Esophagus mucosa (tissue), 1 donor: ENCODE data around the gene C4orf54. TPM values are rescaled to one million over a fixed set of nuclear protein-coding genes. Genes with fewer than 3 reads are reported as not detected.
A peak's percentile ranks its signal among the peaks of the same experiment; 100 is the strongest.

Source experiments
- ATAC-seq: fragments of 200-7000 bp; cut with Tn5 transposase; one replicate; pipeline ENCODE4 v1.9.1; 2020
- total RNA-seq: library from RNA; stranded (reverse); gene quantifications from one replicate; pipeline ENCODE4 v1.2.4, GENCODE V29; 2023
- donor health status: DM: yes; HTN: yes; CAD: no.

Gene C4orf54
- total RNA-seq, result not detected

DNA sequence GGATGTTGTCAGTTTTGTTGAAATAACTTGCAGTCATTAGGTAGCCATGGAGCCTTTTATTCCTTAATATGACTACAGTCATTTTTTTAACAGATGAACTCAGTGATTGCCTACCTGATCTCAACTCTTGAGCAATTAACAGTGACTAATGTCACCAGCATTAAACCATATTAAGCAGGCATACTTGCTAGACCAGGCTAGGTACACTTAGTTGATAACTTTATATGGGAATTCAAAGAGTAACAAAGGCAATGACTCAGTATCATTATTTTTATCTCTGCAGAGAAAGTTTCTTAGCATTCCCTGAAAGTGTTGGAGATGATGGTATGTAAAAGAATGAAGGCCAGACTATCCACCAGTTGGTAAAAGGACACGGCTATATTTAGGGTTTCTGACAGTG, at the start of gene C4orf54:
TSS of gene C4orf54 (minus strand) at position 31 of the 400 bp plus-strand sequence. CDS start 3,180 bp downstream, outside the sequence.
- peak; percentile 97 for ATAC-seq

GRCh38 chr4:99705891-99706290, 48.3 kb upstream of the C4orf54 start:
- no peak for ATAC-seq

DNA sequence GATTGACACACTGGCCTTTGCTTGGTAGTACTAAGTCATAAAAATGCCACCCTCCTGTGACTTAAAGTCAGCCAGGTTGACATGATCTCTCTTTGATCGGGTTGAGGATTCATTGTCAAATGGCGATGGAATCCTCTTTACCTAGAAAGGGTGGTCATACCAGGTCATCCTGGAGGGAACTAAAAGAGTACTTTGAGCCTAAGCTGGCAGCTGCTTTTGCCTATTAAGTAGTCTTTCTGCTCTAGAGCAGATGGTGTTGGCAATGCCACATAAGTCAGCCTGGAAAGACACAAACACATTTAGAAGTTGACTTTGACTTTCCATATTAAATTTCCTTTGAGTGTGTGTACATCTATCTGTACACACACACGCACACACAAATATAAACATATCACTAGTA, 39.2 kb upstream of the C4orf54 start:
- ATAC-seq, result no peak

- no peak for ATAC-seq
These were observed 35.5 kb upstream of the C4orf54 start for GRCh38 chr4:99693140-99693539.

DNA sequence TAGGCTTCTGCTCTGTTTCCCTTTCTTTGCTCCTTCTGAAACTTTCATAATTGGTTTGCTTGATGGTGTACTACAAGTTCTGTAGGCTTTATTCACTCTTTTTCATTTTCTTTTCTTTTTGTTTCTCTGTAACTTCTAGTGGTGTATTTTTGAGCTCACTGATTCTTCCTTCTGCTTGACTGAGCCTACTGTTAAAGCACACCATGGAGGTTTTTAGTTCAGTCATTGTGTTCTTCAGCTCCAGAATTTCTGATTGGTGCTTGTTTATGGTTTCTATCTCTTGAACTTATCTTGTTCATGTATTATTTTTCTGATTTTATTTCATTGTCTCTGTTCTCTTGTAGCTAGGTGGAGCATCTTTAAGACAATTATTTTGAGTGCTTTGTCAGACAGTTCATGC, 33.4 kb upstream of the C4orf54 start:
- no peak for ATAC-seq

- ATAC-seq, result no peak
These were observed 32.8 kb upstream of the C4orf54 start for GRCh38 chr4:99690472-99690871.

DNA sequence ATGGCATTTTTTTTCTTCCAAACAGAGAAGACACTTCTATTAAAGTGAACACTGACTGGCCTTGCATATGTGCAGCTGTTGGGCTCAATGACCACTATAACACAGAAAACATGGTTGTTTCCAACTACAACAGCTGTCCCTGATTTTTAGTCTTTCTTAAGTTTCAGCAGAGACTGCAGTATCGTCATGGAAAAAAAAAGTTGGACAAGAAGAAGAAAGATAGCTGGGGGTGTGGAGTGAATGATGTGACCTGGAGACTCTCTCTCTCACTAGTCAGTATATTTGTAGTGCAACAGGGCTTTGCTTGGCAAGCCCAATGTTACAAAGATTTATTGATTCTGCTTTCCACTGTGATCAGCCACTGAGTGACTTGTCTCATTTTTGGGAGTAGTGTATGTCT, 29.5 kb upstream of the C4orf54 start:
- ATAC-seq, result no peak

- ATAC-seq, result no peak
These were observed 27.6 kb upstream of the C4orf54 start for GRCh38 chr4:99685234-99685633.

DNA sequence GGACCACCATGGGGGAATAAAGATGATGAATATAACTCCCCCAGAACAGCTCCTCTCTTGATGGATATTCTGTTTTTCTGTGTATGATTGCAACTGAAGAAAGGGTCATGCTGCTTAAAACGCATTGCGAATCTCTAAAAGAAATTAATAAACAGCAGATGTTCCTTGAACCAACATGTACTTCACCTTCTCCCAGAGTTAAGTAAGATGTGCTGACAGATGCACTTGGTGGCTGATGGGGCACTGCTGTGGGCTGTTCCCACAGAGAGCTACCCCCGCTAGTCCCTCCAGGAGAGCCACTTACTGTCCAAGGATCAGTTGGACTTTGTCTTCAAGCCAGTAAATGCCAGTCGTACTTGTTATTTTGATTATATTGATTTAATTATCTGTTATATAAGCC, 26.3 kb upstream of the C4orf54 start:
- no peak for ATAC-seq

GRCh38 chr4:99679976-99680375, 22.3 kb upstream of the C4orf54 start:
- ATAC-seq, result no peak

DNA sequence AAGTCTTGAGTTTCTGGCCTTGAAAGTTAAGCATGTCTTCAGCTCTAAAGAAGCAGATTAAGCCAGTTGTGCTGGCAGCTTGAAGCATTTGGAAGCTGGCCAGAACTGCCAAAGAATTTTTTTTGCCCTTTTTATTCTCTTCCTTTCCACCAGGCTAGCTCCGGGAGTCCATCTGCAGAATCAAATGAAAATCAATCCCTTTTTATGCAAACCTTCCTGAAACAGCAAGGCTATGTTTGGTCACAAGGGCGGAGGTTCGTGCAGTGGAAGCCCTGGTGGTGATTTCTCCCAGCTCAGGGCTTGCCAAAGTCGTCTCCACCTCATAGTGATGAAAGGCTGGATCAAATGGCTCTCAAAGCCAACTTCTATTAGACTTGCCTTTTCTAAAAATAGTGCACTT, 21.6 kb upstream of the C4orf54 start:
- ATAC-seq, result no peak

DNA sequence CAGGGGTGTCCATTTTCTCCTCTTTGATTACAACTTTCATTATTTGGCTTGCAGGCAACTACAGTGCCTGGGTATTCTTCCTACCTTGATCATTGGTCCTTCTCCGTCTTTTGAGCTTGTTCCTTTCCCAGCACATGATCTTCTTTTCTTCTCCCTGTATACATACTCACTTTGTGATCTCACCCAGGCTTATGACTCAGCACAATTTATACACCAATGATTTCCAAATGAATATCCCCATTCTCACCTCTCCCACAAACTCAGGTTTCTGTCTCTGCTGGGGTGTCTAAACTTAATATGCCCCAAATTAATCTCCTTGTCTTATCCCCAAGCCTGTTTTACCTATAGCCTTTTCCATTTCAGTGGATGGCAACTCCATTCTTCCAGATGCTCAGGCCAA, 19.5 kb upstream of the C4orf54 start:
- no peak for ATAC-seq

GRCh38 chr4:99670409-99671073, 12.9 kb upstream of the C4orf54 start:
- ATAC-seq, result no peak

DNA sequence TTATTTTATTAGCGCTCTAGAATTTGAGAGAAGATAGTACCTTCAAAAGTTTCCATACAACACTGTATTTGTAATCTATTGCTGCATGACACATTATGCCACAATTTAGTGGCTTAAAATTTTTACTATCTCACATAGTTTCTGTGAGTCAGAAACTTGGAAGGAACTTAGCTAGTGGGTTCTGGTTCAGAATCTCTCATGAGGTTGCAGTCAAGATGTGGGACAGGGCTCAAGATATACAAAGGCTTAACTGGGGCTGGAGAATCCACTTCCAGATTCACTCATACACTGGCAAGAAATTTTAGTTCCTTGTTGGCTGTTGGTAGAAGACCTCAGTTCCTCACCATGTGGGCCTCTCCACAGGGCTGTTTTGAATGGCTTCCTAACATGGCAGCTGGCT, 11.5 kb upstream of the C4orf54 start:
- ATAC-seq, result no peak

- ATAC-seq, result no peak
These were observed 10.8 kb upstream of the C4orf54 start for GRCh38 chr4:99668472-99668871.

DNA sequence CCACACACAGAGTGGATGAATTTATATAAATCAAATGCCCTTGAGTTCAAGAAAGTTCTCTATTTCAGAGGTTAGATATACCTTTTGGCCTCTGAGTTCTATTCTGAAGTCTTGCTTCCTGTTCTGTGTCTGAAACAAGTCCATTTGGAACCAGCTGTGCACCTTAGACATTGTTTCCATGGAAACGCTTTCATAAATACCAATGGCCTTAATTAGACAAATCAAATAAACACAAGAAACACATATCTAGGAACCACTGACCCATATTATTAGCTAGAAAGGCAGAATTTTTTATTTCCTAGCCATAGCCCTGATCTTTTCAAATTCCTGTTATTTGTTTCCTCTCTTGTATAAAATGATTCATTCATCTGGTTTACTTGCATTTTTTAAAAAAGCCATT, 8.4 kb upstream of the C4orf54 start:
- no peak for ATAC-seq

DNA sequence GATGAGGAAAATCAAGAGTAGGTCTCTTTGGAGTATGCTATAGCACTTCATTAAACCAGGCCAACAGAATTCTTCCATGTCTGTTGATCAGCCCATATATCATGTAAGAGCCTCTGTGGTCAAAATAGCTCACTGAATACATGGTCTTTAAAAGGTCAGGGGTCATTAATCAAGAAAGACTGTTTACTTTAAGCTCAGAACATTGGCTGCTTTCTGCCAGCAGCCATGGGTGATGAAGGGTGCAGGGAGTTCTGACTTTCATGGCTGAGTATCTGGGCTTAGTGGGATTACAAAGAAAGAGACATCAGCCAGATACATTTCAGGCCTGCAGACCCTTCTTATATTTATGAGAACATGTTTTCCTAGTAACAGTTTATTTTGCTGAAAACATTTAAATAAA, 7.1 kb upstream of the C4orf54 start:
- no peak for ATAC-seq

DNA sequence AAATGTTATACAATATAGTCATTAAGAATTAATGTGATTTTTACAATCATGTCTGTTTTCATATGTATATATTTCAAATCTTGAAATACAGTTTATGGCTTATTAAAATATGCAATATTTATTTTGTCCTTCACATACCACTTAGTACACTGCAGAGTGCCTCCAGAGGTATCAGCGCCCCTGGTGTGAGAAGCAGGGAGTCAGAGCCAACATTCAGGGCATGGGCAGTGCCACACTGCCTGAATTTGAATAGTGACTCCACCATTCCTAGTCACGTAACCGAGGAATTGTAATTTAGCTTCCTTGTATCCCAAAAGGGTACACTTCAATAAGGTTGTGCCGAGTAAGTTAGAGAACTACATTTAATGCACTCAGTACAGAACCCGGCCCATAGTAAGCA, 4.3 kb upstream of the C4orf54 start:
- ATAC-seq, result no peak

DNA sequence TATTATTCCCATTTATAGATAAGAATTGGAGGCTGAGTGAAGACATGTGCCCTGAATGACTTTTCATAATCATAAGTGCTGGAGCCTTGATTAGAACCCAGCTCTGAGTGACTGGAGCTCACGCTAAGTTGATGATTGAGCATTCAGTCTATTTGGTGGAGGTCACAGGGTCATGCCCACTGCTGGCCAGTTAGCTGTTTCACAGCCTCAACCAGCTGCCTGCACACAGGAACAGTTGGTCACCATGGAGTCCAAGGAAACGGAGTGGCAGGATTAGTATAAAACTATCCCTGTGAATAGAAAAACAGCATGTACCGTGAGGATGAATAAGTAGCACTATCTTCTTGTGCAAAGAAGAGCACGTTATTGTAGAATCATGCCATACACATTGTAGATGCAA, 1.0 kb upstream of the C4orf54 start:
- ATAC-seq, result no peak

DNA sequence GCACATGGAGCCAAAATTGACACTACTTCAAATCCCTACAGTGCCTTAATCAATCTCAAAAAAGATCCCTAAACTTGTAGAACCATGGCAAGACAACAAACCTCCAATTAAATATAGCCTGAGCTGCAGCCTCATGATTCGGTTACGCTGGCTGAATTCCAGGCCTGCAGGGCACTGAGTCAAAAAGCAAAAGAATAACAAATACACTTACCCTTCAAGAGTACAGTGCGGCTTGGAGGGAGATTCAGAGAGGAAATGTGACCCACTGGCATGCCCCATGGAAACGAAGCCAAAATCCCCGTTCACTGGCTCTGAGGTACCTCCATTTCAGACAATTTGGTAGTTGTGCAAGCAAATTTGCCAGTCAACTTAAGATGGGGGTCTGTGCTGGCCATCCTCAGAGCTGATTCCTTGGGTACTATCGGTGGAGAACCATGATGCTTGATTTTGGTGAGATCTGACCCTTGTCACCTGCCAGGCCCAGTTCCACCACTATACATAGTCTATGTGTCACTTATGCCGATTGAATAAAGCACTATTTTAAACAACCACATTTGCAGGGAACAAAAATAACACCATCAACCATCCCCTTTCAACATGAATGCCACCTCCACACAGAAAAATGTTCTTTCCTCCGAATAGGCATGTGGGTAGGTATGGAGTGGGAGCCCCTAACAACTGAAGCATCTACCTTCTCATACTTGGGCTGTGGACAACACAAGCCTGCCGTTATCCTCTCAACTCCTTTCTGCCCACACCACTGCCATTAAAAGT, 2.1 kb downstream of the C4orf54 start:
- peak; percentile 41 for ATAC-seq

DNA sequence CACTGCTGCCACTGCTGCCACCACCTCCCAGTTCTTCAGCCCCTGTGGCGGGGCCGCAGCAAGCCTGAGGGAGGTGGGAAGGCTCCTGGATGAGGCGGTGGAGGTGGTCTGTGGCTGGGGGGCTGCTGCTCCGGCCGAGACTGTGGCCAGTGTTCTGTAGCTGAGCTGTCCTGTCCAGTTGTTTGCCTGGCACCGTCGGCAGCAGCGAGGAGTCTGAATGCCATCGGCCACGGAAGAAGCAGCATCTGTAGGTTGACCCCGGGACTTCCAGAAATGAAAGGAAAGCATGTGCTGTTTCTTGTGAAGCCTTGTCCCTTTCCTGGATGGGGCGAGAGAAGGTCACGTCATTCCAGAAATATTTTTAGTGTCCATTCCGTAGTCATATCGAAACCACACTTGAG, 3.3 kb downstream of the C4orf54 start:
- no peak for ATAC-seq

DNA sequence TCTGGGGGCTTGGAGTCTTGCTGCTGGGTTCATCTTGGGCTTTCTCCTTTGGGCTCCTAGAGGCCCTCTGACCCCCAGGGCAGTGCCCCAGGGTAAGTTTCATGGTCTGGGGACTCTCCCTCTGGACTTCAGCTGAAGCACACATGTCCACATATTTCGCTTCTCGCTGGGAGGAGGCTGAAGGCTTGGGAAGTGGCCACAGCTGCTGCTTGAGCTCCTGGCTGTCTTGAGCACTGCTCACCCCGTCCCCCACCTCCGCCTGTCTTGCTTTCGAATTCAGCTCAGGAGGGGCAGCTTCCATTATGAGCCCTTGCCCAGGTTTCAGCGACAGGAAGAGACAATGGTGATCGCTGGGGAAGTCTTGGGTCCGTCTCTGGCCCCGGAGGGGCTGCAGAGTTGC, 3.7 kb downstream of the C4orf54 start:
- ATAC-seq, result no peak

GRCh38 chr4:99652596-99653436, 4.8 kb downstream of the C4orf54 start:
- no peak for ATAC-seq
